Uterus (tissue), 2 donors: ENCODE measurements around the gene TMEM121.

ENCODE experiments used
- CTCF ChIP-seq, 4 experiments: fragments of 200-600 bp in 2 of 4; fragments of 450-650 bp in 2 of 4; sonication (generic) in 2 of 4; IDR thresholded peaks; one replicate each; pipeline ENCODE4 v1.5.1; 2016 to 2019; ENCODE audit warnings: antibody characterized with exemption in 4 of 4, mild to moderate bottlenecking in 2 of 4, moderate library complexity in 1 of 4
- POLR2A ChIP-seq, 2 donors: fragments of 450-650 bp; IDR thresholded peaks; one replicate each; pipeline ENCODE4 v1.6.1; 2016; ENCODE audit warnings: antibody characterized with exemption in 2 of 2, mild to moderate bottlenecking in 1 of 2, moderate library complexity in 1 of 2

- TF ChIP-seq CTCF (IDR thresholded peaks at IDR 0.05) (no peak), POLR2A (IDR thresholded peaks at IDR 0.05) (no peak)
These were observed 32.3 kb upstream of the TMEM121 start for GRCh38 chr14:105493921-105494605.
